ENCODE measurements around the gene RPS6KA4. TPM values are rescaled to one million over a fixed set of nuclear protein-coding genes. Genes with fewer than 3 reads are reported as not detected.
"Not testable (repeated sequence)": the region's sequence is repeated elsewhere in the genome, so short reads cannot be mapped to it uniquely, and the experiment has no call there.

RPS6KA4 gene
- total RNA-seq, 1 donor, result 72.1 TPM

DNA sequence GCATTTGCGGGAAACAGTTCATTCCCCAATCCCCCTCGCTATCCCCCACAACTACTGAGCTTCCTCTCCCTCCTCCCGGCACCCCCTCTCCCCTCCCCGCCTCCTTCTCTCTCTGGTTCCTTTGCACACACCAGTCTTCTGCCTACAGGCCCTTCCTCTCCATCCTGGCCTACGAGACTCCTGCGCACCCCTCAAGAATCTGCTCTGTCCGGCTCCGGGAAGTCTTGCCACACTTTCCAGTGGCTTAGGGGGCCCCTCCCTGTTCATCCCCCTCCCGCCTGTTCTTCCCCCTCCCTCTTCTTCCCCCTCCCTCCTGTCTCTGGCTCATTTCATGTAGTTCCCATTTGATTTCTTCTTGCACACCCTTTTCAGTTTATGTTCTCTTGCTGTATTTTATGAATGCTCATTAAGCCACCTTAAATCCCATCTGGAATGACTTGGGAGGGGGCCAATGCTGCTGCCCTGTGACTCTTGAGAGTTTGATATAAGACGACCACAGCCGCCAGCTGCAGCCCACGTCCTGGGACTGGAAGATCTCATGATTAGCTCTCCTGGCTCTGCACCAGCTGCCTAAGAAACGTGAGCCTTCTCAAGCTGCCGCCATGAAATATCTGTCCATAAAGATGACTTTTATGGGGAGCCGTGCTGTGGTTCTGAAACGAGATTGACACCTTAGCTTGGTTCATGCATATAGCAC, 50.9 kb downstream of the RPS6KA4 start:
- TF ChIP-seq, protein P1, sequence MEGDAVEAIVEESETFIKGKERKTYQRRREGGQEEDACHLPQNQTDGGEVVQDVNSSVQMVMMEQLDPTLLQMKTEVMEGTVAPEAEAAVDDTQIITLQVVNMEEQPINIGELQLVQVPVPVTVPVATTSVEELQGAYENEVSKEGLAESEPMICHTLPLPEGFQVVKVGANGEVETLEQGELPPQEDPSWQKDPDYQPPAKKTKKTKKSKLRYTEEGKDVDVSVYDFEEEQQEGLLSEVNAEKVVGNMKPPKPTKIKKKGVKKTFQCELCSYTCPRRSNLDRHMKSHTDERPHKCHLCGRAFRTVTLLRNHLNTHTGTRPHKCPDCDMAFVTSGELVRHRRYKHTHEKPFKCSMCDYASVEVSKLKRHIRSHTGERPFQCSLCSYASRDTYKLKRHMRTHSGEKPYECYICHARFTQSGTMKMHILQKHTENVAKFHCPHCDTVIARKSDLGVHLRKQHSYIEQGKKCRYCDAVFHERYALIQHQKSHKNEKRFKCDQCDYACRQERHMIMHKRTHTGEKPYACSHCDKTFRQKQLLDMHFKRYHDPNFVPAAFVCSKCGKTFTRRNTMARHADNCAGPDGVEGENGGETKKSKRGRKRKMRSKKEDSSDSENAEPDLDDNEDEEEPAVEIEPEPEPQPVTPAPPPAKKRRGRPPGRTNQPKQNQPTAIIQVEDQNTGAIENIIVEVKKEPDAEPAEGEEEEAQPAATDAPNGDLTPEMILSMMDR (IDR thresholded peaks at IDR 0.05; ENCODE audit: insufficient read depth, low read length), result no peak
- H3K4me3 ChIP-seq (ENCODE audit: low read depth, low read length), result no peak overlapping the region
- no peak for DNase-seq (ENCODE audit: low read depth)

DNA sequence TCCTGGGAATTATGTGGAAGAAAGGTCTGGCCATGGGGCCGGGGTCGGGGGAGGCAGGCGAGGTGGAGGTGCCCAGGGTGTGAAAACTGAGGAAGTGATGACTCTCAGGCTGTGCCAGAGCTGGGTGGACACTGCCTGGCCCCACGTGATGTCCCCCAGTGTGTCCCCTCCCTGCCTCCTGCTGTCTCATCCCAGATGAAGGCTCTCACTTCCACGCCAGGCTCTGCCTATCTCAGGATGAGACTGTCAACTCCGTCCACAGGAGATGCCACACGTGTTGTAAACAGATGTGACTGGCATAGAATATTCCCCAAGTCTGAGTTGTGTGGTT, 51.4 kb downstream of the RPS6KA4 start:
- no peak for DNase-seq (ENCODE audit: low read depth)
- TF ChIP-seq, protein P1 (IDR thresholded peaks at IDR 0.05; ENCODE audit: insufficient read depth, low read length), result no peak
- H3K4me3 ChIP-seq (ENCODE audit: low read depth, low read length), result no peak overlapping the region

DNA sequence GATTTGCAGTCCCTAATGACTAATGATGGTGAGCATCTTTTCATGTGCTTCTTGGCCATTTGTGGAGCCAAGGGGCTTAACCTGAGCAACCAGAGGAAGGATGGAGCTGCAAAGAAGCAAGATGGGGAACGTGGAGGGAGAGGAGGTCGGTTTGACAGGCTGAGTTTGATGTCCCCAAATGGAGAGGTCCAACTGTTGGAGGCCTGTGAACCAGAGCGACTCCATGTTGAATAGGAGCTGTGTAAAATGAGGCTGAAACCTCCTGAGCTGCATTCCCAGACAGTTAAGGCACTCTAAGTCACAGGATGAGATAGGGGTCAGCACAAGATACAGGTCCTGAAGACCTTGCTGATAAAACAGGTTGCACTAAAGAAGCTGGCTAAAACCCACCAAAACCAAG, 54.5 kb downstream of the RPS6KA4 start:
- no peak for DNase-seq (ENCODE audit: low read depth)
- H3K4me3 ChIP-seq (ENCODE audit: low read depth, low read length), result no peak overlapping the region

DNA sequence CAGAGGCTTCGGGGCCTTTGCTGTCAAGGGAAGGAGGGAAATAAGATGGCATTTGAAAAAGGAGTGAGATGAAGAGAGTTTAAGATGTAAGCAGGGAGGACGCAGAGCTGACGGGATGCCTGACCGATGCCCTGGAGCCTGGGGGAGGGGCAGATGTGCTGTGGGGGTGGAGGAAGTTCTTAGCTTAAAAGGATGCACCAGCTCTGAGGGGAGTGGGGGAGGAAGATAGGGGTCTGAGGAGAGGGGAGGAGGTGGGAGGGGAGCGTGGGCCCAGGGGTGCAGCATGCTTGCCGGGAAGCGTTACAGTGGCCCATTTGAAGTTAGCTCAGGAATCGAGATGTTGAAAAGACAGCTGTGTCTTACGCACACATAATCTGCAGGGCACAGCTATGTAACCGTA, 56.3 kb downstream of the RPS6KA4 start:
- H3K4me3 ChIP-seq (ENCODE audit: low read depth, low read length), result no peak overlapping the region
- TF ChIP-seq, protein P1 (IDR thresholded peaks at IDR 0.05; ENCODE audit: insufficient read depth, low read length), result no peak
- DNase-seq (ENCODE audit: low read depth), result no peak

More for the DNA sequence above, 54.5 kb downstream of the RPS6KA4 start:
- TF ChIP-seq, protein P1 (IDR thresholded peaks at IDR 0.05; ENCODE audit: insufficient read depth, low read length), result no peak

DNA sequence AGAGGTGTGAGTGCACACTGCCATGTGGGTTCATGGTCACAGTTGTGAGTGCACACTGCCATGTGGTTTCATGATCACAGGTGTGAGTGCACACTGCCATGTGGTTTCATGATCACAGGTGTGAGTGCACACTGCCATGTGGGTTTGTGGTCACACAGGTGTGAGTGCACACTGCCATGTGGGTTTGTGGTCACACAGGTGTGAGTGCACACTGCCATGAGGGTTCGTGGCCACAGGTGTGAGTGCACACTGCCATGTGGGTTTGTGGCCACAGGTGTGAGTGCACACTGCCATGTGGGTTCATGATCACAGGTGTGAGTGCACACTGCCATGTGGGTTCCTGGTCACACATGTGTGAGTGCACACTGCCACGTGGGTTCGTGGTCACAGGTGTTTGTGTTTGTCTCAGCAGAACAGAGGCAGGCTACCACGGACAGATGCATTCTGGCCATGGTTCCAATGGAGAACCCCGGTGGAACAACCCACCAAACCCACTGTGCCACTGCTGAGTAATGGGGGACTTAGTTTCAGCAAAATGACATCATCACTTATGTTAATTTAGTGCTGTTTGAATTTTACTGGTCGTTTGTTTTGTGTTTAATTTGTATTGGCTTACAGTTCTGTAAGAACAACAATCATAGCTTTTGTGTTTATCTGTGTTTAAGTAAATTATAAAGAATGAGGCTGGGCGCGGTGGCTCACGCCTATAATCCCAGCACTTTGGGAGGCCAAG, 57.2 kb downstream of the RPS6KA4 start:
- H3K4me3 ChIP-seq (ENCODE audit: low read depth, low read length), result no peak overlapping the region
- DNase-seq (ENCODE audit: low read depth), result no peak
- TF ChIP-seq, protein P1 (IDR thresholded peaks at IDR 0.05; ENCODE audit: insufficient read depth, low read length), result no peak

DNA sequence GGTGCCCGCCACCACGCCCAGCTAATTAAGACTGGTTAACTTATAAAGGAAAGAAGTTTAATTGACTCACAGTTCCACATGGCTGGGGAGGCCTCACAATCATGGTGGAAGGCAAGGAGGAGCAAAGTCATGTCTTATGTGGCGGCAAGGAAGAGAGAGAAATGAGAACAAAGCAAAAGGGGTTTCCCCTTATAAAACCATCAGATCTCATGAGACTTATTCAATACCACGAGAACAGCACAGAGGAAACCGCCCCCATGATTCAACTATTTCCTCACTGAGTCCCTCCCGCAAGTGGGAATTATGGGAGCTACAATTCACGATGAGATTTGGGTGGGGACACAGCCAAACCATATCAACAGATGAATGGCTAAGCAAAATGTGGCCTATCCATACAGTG, 59.3 kb downstream of the RPS6KA4 start:
- H3K4me3 ChIP-seq (ENCODE audit: low read depth, low read length); DNase-seq (ENCODE audit: low read depth): not testable (repeated sequence)

DNA sequence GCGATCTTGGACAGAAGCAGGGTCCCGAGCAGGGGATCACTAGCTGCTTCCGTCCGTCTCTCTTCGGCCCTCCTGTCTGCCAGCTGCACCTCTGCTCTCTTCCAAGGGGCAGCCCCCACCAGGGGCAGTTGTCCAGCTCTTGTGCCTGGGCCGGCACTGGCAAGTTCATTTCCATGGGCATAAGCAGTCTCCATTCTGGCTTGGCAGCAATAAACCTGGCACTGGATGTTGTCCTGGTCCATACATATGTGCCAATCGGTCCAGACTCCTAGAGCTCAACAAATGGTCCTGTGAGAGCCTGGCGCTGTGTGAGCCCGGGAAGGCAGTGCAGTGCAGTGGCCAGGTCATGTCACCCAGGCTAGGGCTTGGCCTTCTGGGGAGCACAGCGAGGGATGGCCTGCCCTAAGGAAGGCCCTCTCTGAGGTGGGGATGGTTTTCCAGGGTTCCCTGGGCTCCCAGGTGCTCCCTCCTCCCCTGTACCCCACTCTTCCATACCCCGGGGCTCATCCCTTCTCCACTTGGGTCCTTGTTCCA, 60.4 kb downstream of the RPS6KA4 start:
- H3K4me3 ChIP-seq (ENCODE audit: low read depth, low read length), result no peak overlapping the region
- TF ChIP-seq, protein P1 (IDR thresholded peaks at IDR 0.05; ENCODE audit: insufficient read depth, low read length), result no peak
- DNase-seq (ENCODE audit: low read depth), result no peak

Data from fibroblast of the aortic adventitia (primary cell).